Prostate gland (tissue), 2 donors: ENCODE measurements around the gene PKHD1. TPM values are rescaled to one million over a fixed set of nuclear protein-coding genes. Genes with fewer than 3 reads are reported as not detected.

Experiments
- DNase-seq: peaks from one replicate; pipeline ENCODE4 v3.0.0-alpha.2; 2019; ENCODE audit warnings: low spot score
- H3K27ac ChIP-seq, 2 donors: fragments of 200-600 bp; sonication (generic); 2 replicates each; pipeline ENCODE4 v1.5.1; 2017 to 2019
- H3K27me3 ChIP-seq: fragments of 200-600 bp; sonication (generic); replicated peaks from 2 replicates; pipeline ENCODE4 v1.5.1; 2019; ENCODE audit not compliant: insufficient read depth
- H3K36me3 ChIP-seq, 2 donors: fragments of 200-600 bp; sonication (generic); 1 replicate in 1 of 2; 2 replicates in 1 of 2; pipeline versions ENCODE4 v1.5.1 to v1.8.1; 2017 to 2019
- H3K4me1 ChIP-seq: fragments of 200-600 bp; sonication (generic); replicated peaks from 2 replicates; pipeline ENCODE4 v1.5.1; 2019
- H3K4me3 ChIP-seq, 2 donors: fragments of 200-600 bp; sonication (generic); 2 replicates each; pipeline ENCODE4 v1.5.1; 2017 to 2019
- H3K9me3 ChIP-seq: fragments of 200-600 bp; sonication (generic); 2 replicates; pipeline ENCODE4 v1.5.1; 2017
- POLR2A ChIP-seq: fragments of 450-650 bp; IDR thresholded peaks from one replicate; pipeline ENCODE4 v1.6.1; 2016; ENCODE audit warnings: antibody characterized with exemption, mild to moderate bottlenecking
- POLR2AphosphoS5 ChIP-seq: sonication (generic); formaldehyde crosslinking; IDR thresholded peaks from one replicate; pipeline ENCODE4 v1.6.1; 2017; ENCODE audit warnings: antibody characterized with exemption
- WGBS: methylation state at CpG from one replicate; pipeline ENCODE4 v1.1.5; 2018; 5-methylcytosine and 5-hydroxymethylcytosine counted together
- intact Hi-C: fragments of 100-400 bp; cut with DNase I; formaldehyde crosslinking; loops from one replicate; pipeline ENCODE4 v1.14.2; 2022
- total RNA-seq, 2 donors: library from RNA; depleted of rRNA; stranded (reverse); fragments of >200 nt; gene quantifications; one replicate each; pipeline ENCODE4 v1.1.0, GENCODE V29; 2016
- TF ChIP-seq, protein P1 (sequence below), 4 experiments: fragments of 200-600 bp in 2 of 4; fragments of 450-650 bp in 2 of 4; sonication (generic) in 2 of 4; IDR thresholded peaks; 1 replicate in 3 of 4; 2 replicates in 1 of 4; pipeline ENCODE4 v1.5.1; 2016 to 2019; ENCODE audit warnings: antibody characterized with exemption in 4 of 4, mild to moderate bottlenecking in 2 of 4, moderate library complexity in 2 of 4

The PKHD1 gene
- total RNA-seq, 2 donors from 2014 or later: 0.46 to 1.1 TPM

DNA sequence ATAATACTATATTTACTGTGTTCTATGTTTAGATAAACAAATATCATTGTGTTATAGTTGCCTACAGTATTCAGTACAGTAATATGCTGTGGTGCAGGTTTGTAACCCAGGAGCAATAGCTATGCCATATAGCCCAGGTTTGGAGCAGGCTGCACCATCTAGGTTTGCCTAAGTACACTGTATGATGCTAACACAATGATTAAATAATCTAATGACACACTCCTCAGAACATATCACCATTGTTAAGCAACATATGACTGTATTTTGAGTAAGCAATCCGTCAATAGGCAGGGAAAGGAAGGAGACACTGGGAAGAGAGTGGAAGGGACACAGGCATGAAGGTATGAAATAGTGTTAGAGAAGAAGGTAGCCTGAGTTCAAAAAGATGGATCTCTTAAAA, 369.9 kb downstream of the PKHD1 start:
- Histone ChIP-seq H3K27ac (no peak overlapping the region), H3K27me3 (no peaks in the 10 kb centered on the region), H3K9me3 (no peaks in the 10 kb centered on the region), H3K4me1 (no peaks in the 10 kb centered on the region), H3K4me3 (no peak overlapping the region), H3K36me3 (no peaks in the 10 kb centered on the region)
- intact Hi-C loops: no loop called here
- TF ChIP-seq POLR2A: no peak
- TF ChIP-seq, protein P1, sequence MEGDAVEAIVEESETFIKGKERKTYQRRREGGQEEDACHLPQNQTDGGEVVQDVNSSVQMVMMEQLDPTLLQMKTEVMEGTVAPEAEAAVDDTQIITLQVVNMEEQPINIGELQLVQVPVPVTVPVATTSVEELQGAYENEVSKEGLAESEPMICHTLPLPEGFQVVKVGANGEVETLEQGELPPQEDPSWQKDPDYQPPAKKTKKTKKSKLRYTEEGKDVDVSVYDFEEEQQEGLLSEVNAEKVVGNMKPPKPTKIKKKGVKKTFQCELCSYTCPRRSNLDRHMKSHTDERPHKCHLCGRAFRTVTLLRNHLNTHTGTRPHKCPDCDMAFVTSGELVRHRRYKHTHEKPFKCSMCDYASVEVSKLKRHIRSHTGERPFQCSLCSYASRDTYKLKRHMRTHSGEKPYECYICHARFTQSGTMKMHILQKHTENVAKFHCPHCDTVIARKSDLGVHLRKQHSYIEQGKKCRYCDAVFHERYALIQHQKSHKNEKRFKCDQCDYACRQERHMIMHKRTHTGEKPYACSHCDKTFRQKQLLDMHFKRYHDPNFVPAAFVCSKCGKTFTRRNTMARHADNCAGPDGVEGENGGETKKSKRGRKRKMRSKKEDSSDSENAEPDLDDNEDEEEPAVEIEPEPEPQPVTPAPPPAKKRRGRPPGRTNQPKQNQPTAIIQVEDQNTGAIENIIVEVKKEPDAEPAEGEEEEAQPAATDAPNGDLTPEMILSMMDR (IDR thresholded peaks at IDR 0.05): no peak
- TF ChIP-seq POLR2AphosphoS5: no peak
- WGBS: 85% methylated on average over 1 of the region's 1 CpG
- no peak for DNase-seq

DNA sequence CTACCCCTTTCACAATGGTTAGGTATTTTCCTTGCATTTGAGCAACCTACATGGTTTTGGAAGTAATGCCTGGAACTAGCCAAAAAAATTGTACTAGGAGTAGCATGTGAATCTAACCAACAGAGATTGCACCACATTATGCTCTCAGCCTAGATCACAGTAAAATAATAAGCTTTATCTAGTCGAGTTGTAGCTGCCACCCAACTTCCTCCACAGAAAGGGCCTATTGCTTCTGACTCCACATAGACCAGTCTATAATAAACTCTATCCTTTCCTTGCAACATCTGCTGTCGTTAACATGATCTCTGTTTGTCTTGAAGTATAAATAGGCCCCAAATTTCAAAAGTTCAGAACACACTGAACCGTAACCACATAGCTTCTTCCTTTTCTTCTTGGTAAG, 375.5 kb downstream of the PKHD1 start:
- H3K27me3 ChIP-seq: no peaks in the 10 kb centered on the region
- H3K9me3 ChIP-seq: no peaks in the 10 kb centered on the region
- no peak for DNase-seq
- intact Hi-C loops: no loop called here
- TF ChIP-seq, protein P1 (IDR thresholded peaks at IDR 0.05): no peak
- TF ChIP-seq POLR2AphosphoS5: no peak
- TF ChIP-seq POLR2A: no peak
- no peaks in the 10 kb centered on the region for H3K36me3 ChIP-seq
- 75% methylated on average over 3 of the region's 3 CpGs for WGBS
- H3K27ac ChIP-seq: no peak overlapping the region
- H3K4me3 ChIP-seq: no peak overlapping the region
- no peaks in the 10 kb centered on the region for H3K4me1 ChIP-seq

DNA sequence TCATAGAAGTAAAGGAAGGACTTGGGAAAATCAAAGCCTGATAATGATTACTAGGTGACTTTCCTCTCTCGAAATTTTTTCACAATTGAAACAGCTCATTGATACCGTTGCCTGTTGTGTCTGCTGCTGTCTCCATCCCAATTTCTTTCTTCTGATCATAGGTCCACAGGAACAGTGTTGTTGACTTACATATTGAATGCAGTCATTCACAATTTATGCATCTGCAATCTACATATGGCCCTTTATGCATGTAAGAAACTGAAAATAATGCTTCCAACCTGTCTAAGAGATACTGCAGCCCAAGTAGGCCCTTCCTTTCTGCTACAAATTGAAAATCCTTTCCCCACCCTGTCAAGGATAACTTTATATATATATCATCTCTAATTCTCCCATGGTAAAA, 381.3 kb downstream of the PKHD1 start:
- no peak overlapping the region for H3K4me3 ChIP-seq
- WGBS: 83% methylated on average over 2 of the region's 2 CpGs
- intact Hi-C loops: no loop called here
- no peaks in the 10 kb centered on the region for H3K36me3 ChIP-seq
- H3K9me3 ChIP-seq: no peaks in the 10 kb centered on the region
- no peaks in the 10 kb centered on the region for H3K4me1 ChIP-seq
- TF ChIP-seq, protein P1 (IDR thresholded peaks at IDR 0.05): no peak
- TF ChIP-seq POLR2AphosphoS5 (no peak), POLR2A (no peak)
- no peak for DNase-seq
- H3K27me3 ChIP-seq: peaks cover 8% of the 10 kb centered on the region
- no peak overlapping the region for H3K27ac ChIP-seq

DNA sequence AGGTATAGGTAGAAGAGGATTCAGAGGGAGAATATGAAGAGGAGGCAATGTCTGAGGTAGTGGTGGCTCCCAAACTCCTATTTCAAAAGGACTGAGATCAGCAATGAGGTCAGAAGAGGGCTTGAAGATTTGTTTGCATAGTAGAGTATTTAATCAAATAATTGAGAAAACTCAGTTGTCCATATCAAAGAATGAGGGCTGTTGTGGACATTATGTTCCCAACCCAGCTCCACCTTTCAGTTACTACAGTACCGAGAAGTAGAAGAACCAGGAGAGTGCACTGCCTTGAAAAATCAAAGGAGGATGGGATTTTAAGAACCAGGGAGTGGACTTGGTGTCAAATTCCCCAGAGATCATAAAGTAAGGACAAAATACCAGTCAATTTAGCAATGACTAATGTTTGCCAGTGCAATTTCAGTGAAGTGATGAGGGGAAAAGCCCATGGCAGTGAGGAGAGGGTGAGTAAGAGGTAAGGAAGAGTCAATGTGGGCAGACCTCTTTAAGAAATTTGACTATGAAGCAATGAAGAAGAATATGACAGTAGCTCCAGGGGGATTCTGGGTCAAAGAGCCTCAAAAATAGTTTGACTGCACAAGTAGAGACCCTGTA, 382.4 kb downstream of the PKHD1 start:
- H3K9me3 ChIP-seq: no peaks in the 10 kb centered on the region
- no peak for TF ChIP-seq POLR2A
- TF ChIP-seq POLR2AphosphoS5: no peak
- TF ChIP-seq, protein P1 (IDR thresholded peaks at IDR 0.05): no peak
- no peaks in the 10 kb centered on the region for H3K4me1 ChIP-seq
- intact Hi-C loops: no loop called here
- no peaks in the 10 kb centered on the region for H3K36me3 ChIP-seq
- no peak overlapping the region for H3K27ac ChIP-seq
- no peak overlapping the region for H3K4me3 ChIP-seq
- 90% methylated on average over 1 of the region's 1 CpG for WGBS
- no peak for DNase-seq
- H3K27me3 ChIP-seq: peaks cover 8% of the 10 kb centered on the region

DNA sequence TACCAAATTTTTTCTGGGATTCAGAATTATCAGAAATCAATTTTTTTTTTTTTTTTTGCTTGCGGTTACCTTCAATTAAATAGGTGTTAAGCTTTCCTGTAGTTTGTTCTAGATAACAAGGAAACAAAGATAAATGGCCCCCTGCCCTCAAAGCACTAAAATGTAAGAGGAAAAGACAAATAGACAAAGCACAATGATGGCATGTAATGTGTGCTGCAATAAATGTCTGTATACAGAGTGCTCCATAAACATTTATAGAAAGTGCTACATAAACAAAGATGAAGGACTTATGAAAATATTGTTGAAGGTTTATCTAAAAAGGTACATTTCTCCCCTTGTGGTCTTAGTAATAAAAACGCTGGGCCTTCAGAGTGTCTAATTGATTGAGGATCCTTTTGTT, 384.6 kb downstream of the PKHD1 start:
- no peaks in the 10 kb centered on the region for H3K9me3 ChIP-seq
- no peak for DNase-seq
- H3K36me3 ChIP-seq: no peaks in the 10 kb centered on the region
- H3K4me3 ChIP-seq: no peak overlapping the region
- 13% methylated on average over 2 of the region's 2 CpGs for WGBS
- TF ChIP-seq POLR2AphosphoS5 (peak; percentile 47), POLR2A (no peak)
- no peak overlapping the region for H3K27ac ChIP-seq
- H3K4me1 ChIP-seq: no peaks in the 10 kb centered on the region
- peaks cover 10% of the 10 kb centered on the region for H3K27me3 ChIP-seq
- intact Hi-C loops: no loop called here
